HG03378 (cell line): Measurements from ENCODE around the gene MELTF.

ENCODE experiments used
- ATAC-seq: cut with Tn5 transposase; IDR thresholded peaks from one replicate; pipeline ENCODE4 v1.9.1; 2021; ENCODE audit warnings: mild to moderate bottlenecking, moderate library complexity; ENCODE audit not compliant: unreplicated experiment

The MELTF gene

DNA sequence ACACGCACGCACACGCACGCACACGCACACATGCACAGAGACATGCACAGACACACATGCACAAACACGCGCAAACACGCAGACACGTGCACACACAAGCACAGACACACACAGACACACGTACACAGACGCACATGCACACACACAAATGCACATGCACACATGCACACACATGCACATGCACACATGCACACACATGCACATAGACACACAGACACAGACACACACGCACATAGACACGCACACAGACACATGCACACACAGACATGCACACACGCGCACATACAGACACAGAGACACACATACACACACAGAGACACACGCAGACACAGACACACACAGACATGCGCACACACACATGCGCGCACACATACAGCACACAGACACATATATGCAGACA lies 34.6 kb downstream of the MELTF start:
- ATAC-seq, result no peak

DNA sequence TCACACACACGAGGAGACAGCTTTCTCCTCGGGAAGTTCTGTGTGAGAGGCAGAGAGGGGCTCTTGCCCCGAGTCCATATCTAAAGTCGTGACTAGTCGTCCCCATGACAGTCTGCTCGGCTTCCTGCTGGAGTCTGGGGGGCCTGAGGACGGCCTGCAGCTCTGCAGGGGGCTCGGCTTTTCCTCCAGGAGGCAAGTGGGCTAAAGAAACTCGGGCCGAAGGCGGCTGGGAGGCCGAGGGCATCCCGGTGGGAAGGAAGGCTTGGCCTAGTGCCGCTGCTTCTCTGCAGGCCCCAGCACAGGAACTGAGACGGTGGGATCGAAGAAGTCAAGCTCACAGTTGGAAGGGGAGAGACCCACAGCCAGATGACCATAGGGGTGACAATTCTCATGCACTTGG lies 35.6 kb downstream of the MELTF start:
- no peak for ATAC-seq

DNA sequence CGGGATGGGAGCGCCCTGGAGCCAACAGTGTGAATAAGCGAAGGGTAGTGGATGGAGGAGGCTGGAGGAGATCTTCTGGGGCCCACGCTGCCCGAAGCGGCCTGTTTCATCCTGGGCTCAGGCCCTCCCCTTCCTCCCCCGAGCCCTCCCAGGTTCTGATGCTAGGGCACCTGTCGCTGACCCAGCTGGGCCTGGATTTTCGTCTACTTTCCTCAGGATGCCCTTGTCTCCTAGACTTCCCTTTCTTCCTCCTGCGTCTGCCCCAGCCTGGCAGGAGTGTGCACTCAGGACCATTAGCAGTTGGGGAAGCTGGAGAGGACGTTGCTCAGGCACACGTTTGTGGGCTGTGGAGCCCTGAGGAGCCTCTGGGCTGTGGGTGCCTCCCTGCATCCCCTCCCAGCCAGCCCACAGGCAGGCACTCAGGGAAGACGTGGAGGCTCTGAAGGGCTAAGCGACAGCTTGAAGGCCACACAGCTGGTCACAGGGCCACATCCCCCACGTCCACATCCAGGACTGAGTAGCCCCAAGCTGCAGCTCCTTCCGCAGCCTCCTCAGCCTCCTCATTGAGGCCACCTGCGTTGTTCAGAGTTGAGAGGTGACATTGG lies 37.1 kb downstream of the MELTF start:
- no peak for ATAC-seq

DNA sequence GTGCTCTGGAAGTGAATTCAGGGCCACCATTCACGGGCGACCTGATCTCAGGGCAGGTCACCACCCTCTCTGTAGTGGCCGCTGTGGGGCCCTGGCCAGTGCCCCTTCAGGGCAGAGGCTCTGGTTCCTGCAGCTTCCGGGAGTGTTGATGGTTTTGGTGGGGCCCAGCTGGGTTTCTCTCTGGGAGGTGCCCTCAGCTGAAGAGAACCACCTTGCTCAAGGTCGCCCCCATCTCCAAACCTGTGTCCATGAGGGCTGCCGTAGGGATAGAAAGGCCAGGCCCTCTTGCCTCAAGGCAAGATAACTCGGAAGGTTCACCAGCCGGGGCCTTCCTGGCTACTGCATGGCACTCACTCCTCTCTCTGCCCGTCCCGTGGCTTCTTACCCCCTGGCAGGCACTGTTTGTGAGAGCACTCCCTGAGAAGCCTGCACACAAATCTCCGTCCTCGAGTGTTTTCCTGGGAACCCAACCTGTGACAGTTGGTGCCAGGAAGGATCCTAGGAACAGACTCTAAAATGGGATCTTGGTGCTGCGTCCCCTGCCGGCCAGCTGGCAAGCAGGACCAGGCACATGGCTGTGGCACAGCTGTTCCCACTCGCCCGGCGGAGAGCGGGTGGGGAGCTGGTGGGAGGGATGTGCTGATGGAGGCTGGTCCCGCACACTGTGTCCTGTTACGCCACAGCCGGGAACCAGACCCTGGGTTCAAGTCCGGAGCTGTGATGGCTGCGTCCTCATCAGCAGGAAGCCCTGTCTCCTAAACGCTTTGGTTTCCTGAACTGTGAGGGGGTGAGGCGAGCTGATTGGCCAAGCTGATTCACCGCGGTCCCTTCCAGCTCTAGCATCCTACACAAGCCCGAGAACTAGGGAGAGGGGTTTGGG lies 37.8 kb downstream of the MELTF start:
- ATAC-seq, result no peak

DNA sequence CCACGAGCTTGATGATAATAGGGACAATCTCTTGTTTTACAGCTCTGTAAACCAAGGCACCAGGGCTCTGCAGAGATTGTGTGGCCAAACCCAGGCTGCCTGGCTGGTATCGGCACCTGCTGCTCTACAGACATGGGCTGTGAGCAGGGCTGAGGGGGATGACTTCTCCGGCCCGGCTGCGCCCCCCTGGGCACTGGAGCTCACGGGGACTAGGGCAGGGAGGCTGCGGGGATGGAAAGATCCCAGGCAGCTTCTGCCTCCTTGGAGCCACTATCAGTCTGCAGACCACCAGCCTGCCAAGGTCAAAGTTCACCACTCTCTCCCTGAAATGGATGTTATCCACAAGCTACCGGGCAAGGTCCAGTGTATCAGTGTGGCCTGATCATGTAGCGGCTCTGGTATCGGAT lies 39.0 kb downstream of the MELTF start:
- no peak for ATAC-seq

DNA sequence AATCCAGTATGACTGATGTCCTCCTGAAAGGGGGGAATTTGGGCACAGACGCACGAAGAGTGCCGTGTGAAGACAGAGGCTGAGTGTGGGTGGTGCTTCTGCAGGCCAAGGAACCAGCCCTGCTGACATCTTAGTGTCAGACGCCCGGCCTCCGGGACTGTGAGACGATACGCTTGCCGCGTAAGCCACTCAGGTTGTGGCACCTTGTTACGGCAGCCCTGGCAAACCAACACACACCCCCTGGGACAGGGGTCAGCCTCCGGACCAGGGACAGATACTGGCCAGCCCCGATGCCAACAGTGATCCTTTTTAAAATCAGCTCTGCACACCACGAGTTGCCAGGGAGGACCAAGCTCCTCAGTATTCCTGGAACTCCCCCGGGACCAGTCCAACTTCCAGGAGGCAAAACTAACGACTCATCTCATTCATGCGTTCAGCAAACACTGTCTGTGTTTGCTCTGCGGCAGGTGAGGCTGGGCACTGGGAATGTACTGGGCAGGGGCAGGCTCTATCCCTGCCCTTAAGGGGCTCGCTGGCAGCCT lies 39.8 kb downstream of the MELTF start:
- ATAC-seq, result no peak

DNA sequence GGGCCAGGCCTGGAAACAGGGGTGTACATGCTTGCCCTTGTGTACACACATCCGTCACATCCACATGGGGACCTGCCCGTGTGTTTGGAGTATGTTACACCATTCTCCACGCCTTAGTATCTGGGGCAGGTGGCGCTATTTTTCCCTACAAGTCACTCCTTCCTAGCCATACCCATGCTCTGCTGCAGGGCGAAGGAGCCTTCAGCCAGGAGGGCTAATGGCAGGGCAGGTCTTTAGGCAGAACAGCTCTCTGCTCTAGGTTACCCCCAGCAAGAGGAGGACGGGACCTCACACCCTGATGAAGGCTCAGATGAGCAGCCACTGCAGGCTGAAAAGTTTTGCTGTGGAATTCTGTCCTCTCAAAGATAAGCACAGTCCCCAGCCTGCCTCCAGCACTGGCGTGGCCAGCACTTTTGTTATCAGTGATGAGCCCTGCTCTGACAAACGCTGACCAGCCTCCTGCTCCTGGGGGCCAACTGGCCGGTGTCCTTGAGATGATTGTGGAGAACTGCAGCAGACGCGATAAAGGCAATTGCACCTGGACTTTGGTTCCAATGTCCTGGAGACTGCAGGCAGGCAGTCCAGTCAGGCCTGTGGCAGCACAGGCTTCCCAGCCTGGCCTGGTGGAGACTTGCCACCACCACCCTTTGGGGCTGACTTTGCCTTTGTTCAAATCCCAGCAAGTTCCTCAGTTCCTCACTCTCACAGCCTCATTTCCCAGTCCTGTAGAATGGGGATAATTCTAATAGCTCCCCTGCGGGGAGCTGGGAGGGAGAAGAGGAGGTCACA lies 41.2 kb downstream of the MELTF start:
- no peak for ATAC-seq

DNA sequence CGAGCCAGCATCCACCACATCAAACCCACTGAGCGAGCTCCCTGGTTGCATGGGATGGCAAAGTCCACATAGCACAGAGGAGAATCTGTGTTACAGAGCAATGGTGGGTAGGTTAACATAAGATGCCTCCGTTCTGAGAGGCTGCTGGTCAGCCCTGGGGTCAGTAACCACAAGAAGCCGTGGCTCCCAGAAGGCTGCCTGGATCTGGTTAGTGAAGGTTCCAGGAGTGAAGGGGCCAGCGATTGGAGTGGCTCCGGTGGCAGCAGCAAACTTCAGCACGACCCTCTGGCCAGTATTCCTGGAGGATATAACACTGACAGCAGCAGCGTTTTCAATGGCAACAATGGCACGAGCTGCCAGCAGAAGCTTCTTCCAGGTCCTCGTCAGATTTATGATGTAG lies 42.6 kb downstream of the MELTF start:
- ATAC-seq, result no peak

DNA sequence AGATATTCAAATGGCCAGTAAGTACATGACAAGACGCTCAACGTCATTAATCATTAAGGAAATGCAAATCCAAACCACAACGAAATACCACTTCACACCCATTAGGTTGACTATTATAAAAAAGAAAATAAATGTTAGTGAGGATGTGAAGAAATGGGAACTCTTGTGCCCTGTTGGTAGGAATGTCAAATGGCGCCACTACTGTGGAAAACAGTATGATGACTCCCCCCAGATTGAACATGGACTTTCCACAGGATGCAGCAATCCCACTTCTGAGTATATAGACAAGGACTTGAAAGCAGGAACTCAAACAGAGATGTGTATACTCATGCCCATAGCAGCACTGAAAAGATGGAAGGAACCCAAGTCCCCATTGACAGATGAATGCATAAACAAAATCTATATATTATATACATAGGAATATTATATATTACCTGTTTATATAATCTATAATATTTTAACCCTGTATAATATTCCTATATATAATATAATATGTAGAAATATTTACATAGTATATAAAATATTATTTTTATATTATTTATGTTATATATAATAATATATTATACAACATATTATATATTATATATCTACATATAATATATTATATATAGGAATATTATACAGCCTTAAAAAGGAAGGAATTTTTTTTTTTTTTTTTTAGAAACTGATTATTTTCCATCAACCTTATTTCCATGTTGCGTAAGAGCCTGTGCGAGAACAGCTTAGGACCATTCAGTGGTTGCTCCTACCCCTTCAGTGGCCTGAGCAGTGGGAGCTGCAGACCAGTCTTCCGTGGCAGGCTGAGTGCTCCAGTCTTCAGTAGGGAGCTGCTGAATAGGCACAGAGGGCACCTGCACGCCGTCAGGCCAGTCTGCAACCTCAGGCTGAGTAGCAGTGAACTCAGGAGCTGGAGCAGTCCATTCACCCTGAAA lies 43.4 kb downstream of the MELTF start:
- ATAC-seq, result no peak

DNA sequence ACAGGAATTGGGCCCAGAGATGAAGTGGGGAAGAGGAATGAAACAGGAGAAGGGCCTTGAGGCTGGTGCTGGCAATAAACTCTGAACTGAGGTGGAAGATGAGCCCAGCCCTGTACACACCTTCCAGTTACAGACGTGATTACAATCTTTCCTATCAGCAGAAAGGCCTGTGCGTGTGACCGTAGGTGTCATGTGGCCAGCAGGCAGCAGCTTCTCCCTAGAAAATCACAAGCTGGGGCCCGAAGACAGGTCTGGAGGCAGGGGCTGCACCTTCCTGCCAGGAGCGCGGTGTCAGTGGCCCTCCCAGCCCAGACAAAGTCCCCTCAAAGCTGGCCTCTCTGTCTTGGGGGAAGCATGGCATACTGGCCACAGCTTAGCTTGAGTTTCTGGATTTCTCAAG lies 44.3 kb downstream of the MELTF start:
- no peak for ATAC-seq

DNA sequence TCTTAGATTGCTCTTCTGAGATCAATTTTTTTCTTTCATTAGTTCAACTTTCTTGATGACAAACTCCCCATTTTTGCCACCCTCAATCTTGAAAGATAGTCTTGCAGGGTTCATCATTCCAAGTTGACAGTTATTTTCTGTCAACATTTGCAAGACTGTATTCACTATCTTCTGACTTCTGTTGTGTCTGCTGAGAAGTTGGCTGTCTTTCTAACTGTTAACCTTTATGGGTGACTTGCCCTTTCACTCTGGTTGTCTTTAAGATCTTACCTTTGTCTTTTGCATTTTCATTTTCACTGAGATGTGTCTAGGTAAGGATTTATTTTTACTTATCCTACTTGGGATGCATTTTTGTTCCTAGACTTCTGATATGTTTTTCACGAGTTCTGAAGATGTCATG lies 46.4 kb downstream of the MELTF start:
- ATAC-seq, result no peak

DNA sequence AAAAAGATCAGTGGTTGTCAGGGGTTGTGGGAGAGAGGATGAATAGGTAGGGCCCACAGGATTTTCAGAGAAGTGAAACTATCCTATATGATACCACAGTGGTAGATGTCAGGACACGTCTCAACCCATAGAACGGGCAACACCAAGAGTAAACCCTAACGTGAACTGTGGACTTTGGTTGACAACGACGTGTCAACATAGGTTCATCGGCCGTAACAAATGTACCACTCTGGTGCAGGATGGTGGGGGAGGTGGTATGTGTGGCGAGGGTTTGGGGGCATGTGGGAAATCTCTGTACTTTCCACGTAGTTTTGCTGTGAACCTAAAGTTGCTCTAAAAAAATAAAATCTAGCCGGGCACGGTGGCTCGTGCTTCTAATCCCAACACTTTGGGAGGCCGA lies 48.0 kb downstream of the MELTF start:
- ATAC-seq, result no peak

DNA sequence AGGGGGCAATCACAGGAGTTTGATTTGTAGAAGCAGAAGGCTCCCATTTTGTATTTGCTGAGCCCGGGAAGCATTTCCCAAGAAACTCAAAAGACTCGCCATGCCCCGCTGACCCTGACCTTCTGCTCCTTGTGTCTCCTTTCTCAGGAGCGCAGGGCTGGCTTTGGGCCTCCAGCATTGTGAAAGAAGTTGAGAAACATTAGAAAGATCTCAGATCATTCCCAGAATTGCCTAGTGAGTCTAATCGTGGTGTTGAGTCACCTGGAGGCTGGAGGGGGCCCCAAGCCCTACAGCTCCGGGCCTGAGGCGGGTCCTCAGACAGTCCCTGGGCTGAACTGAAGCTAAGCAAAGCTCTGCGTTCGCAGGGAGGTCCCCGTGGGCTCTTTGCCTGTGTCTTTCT lies 50.1 kb downstream of the MELTF start:
- no peak for ATAC-seq

DNA sequence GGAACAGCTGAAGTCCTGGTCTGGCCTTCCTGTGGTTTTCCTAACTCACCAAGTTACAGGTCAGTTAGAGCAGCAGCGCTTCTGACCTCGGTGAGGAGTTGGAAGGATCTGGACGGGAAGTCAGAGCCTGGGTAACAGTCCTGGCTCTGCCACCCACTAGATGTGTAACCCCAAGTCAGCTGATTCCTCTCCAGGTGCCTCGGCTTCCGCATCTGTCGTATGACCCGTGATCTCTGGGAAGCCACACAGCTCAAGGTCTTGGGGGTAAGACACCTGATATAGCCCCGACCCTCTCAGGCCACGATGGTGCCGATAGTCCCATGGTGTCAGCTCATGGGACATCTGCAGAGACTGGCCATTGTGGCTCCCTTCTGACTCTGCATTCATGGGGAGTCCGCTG lies 52.7 kb downstream of the MELTF start:
- no peak for ATAC-seq

DNA sequence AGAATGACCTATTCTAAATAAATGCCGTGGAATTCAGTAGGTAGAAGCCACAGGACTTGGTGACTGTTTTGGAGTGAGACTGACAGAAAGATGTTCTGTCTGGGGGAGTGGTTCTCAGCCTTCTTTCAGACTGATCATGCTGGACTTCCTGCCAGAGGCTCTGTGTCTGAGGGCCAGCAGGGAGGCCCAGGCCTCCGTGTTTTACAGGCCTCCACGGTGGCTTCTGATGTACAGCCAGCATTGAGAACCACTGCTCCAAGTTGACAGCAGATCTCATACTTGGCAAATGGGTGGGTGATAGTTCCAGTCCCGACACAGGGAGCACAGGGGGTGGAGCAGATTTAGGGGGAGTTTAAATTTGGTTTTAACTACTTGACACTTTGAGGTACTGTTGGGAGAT lies 54.3 kb downstream of the MELTF start:
- ATAC-seq, result no peak

DNA sequence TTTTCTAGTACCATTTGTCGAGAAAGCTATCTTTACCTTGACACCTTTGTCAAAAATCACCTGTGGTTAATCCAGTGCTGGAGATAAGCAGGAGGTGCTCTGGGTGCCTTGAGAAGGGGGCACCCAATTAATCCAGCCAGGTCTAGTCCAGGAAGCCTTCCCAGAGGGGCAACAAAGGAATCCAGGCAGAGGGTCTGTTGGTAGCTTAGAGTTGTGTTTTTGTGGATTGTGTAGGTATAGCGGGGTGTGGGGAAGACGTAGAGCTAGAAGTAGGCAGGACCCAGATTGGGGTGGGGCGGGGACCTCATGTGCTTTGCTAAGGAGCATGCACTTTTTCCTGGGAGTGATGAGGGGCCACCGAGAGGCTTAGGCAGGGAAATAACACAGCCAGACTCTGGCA lies 55.0 kb downstream of the MELTF start:
- no peak for ATAC-seq

DNA sequence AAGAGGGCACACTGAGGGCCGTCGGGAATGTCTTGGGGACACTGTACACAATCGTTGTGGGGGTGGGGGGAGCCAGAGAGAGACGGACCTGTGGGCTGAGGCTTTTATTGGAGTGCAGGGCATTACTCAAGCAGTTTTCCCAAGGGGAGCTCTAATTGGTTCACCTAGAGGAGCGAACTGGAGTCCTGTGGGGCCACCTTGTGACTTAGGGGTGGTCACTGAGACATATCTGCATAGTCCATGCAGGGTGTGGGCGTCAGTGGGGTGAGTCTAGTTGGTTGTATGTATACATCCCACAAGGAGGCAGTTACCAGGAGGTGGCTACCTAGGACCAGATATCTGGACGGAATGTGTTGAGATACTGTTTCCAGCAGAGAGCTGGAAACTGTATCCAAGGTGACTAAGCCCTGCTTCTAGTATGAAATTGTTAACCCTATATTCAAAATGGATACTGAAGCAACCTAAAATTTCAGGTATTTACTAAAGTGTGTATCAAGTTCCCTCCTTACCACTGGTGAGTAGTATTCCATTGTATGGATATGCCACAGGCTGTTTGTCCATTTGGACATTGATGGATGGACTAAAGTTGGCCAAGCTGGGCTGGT lies 58.4 kb downstream of the MELTF start:
- ATAC-seq, result no peak

DNA sequence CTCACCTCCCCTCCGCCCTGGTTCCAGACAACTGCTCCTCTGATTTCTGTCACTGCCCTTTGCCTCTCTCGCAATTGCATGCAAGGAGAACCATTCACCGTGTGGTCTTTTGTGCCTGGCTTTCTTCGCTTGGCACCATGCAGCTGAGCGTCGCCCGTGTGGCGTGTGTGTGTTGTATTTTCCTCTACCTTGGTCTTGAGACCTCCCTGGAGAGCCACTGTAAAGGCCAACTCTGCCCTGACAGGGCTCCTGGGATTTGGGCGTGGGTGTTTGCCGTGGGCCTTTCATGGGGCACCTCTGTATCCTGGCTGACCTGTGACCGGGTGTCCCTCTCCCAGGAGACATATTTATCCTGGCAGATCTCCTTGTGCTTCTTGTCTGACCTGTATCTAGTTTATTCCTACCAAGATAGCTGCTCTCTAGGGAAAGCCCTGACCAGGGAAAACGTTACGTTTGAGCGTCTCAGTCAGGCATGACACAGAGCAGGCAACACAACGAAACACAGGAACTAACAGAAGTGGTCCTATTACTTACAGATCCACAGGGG lies 59.0 kb downstream of the MELTF start:
- no peak for ATAC-seq

DNA sequence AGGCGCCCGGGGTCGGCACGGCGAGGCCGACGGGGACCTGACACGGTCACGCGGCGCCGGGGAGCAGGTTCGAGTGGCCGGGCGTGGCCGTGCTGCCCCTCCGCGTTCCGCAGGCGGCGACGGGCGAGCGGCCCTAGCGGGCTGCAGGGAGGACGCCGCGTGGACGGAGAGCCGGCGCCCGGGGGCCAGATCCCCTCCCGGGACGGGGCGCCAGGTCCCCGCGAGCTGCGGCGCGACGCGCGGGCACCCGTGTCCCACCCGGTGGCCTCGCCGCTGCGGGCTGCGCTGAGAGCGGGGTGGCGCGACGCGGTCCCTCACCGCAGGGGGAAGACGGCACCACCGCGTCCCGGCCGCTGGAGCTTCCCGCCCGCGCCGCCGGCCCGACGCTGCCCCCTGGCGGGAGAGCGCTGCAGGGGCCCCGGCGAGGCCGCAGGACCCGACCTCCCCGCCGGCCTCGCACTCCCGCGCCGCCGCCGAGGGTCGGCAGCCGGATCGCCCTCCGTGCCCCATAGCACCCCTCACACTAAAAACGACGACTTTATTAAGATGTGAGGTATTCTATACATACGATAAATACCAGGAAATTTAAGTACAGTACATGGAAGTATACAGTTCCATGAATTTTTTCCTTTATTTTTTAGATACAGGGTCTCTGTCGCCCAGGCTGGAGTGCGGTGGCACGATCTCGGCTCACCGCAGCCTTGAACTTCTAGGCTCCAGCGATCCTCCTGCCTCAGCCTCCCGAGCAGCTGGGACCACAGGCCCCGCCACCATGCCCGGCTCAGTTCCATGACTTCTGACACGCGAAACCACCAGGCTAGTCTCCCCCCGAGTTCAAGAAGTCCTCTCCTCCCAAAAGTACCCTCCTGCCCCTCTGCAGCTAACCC lies 59.7 kb downstream of the MELTF start:
- no peak for ATAC-seq
